ENCODE measurements around the gene RDM1.

DNA sequence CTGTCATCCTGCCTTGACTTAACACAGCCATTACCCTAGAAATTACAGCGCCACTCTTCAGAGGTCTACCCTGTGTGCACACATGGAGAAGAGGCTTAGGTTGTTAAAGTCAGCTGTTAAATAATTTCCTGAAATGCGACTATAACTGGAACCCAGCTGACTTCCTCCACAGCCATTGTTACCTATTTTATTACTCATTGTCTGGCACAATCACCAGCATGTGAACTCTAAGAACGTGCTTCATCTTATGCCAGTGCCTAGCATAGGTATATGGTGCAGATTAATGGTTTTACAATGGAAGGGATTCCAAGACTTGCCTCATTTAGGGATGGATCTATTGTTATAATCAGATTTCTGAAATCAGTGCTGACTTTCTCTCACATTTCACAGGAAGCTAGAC, 11.9 kb downstream of the RDM1 start:
- TF ChIP-seq, protein P1, sequence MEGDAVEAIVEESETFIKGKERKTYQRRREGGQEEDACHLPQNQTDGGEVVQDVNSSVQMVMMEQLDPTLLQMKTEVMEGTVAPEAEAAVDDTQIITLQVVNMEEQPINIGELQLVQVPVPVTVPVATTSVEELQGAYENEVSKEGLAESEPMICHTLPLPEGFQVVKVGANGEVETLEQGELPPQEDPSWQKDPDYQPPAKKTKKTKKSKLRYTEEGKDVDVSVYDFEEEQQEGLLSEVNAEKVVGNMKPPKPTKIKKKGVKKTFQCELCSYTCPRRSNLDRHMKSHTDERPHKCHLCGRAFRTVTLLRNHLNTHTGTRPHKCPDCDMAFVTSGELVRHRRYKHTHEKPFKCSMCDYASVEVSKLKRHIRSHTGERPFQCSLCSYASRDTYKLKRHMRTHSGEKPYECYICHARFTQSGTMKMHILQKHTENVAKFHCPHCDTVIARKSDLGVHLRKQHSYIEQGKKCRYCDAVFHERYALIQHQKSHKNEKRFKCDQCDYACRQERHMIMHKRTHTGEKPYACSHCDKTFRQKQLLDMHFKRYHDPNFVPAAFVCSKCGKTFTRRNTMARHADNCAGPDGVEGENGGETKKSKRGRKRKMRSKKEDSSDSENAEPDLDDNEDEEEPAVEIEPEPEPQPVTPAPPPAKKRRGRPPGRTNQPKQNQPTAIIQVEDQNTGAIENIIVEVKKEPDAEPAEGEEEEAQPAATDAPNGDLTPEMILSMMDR (IDR thresholded peaks at IDR 0.05) = no peak
- no peak for TF ChIP-seq EP300 (IDR thresholded peaks at IDR 0.05)
- no peak for TF ChIP-seq POLR2A (IDR thresholded peaks at IDR 0.05)
